GM23338 (cell line): ENCODE data around the gene MIEN1. TPM values are rescaled to one million over a fixed set of nuclear protein-coding genes. Genes with fewer than 3 reads are reported as not detected.

Experiments used
- ATAC-seq: fragments of 200-7000 bp; cut with Tn5 transposase; 3 replicates; pipeline ENCODE4 v1.9.1; 2020
- DNase-seq: peaks from one replicate; pipeline ENCODE4 v3.0.0-alpha.2; 2015; ENCODE audit warnings: low spot score
- H2AFZ ChIP-seq: fragments of 200-600 bp; sonication (generic); 2 replicates; pipeline ENCODE4 v1.8.0; 2016; ENCODE audit warnings: antibody characterized with exemption, mild to moderate bottlenecking, moderate library complexity
- H3F3A ChIP-seq: fragments of 200-600 bp; sonication (generic); replicated peaks from 2 replicates; pipeline ENCODE4 v1.8.0; 2017; ENCODE audit warnings: antibody characterized with exemption, mixed run types, low read depth
- H3K27ac ChIP-seq: fragments of 200-600 bp; sonication (generic); 2 replicates; pipeline ENCODE4 v1.6.1; 2016; ENCODE audit warnings: low read depth
- H3K27me3 ChIP-seq: fragments of 200-600 bp; sonication (generic); 2 replicates; pipeline ENCODE4 v1.8.0; 2016; ENCODE audit warnings: mild to moderate bottlenecking, mixed run types, moderate library complexity; ENCODE audit not compliant: insufficient read depth
- H3K36me3 ChIP-seq: fragments of 200-600 bp; sonication (generic); 2 replicates; pipeline ENCODE4 v1.8.0; 2016; ENCODE audit warnings: mild to moderate bottlenecking; ENCODE audit not compliant: insufficient read depth
- H3K4me1 ChIP-seq: fragments of 200-600 bp; sonication (generic); 2 replicates; pipeline ENCODE4 v1.8.0; 2016; ENCODE audit warnings: mild to moderate bottlenecking, moderate library complexity; ENCODE audit not compliant: insufficient read depth
- H3K4me2 ChIP-seq: fragments of 200-600 bp; sonication (generic); 2 replicates; pipeline ENCODE4 v1.7.1; 2017; ENCODE audit warnings: mixed run types
- H3K4me3 ChIP-seq: fragments of 200-600 bp; sonication (generic); 2 replicates; pipeline ENCODE4 v1.6.1; 2016; ENCODE audit warnings: mixed run types
- H3K79me2 ChIP-seq: fragments of 200-600 bp; sonication (generic); replicated peaks from 2 replicates; pipeline ENCODE4 v1.8.0; 2017; ENCODE audit warnings: mild to moderate bottlenecking; ENCODE audit not compliant: insufficient read depth
- H3K9me2 ChIP-seq: fragments of 200-600 bp; sonication (generic); 2 replicates; pipeline ENCODE4 v1.8.0; 2017; ENCODE audit not compliant: insufficient read depth
- H4K20me1 ChIP-seq: fragments of 200-600 bp; sonication (generic); replicated peaks from 2 replicates; pipeline ENCODE4 v1.8.0; 2017; ENCODE audit warnings: mild to moderate bottlenecking; ENCODE audit not compliant: insufficient read depth
- H3K27ac Mint-ChIP-seq: 2 replicates; pipeline ENCODE4 v1.8.0; 2020; ENCODE audit warnings: inconsistent platforms, mild to moderate bottlenecking, moderate library complexity, mixed read lengths
- H3K27me3 Mint-ChIP-seq: 3 replicates; pipeline ENCODE4 v1.8.0; 2022; ENCODE audit warnings: low read depth, mild to moderate bottlenecking, moderate library complexity, mixed read lengths, inconsistent platforms; ENCODE audit not compliant: insufficient read depth, poor library complexity
- H3K36me3 Mint-ChIP-seq: 3 replicates; pipeline ENCODE4 v1.8.0; 2021; ENCODE audit warnings: low read depth, mild to moderate bottlenecking, inconsistent platforms, moderate library complexity, mixed read lengths
- H3K4me1 Mint-ChIP-seq: 3 replicates; pipeline ENCODE4 v1.8.0; 2020; ENCODE audit warnings: mild to moderate bottlenecking, inconsistent platforms, mixed read lengths
- H3K4me3 Mint-ChIP-seq: 3 replicates; pipeline ENCODE4 v1.8.0; 2021; ENCODE audit warnings: moderate library complexity, mild to moderate bottlenecking, inconsistent platforms, mixed read lengths
- H3K9me3 Mint-ChIP-seq: 3 replicates; pipeline ENCODE4 v1.8.0; 2020; ENCODE audit warnings: moderate library complexity, mild to moderate bottlenecking, inconsistent platforms, mixed read lengths
- CREB1 ChIP-seq: fragments of 250-450 bp; sonication (Bioruptor Pico); IDR thresholded peaks from 2 replicates; pipeline ENCODE4 v1.5.0; 2020; ENCODE audit warnings: low read depth, mild to moderate bottlenecking, moderate library complexity
- EZH2 ChIP-seq: fragments of 200-600 bp; sonication (generic); IDR thresholded peaks from one replicate; pipeline ENCODE4 v1.8.0; 2017; ENCODE audit warnings: antibody characterized with exemption, mild to moderate bottlenecking, low read depth; ENCODE audit not compliant: unreplicated experiment
- EZH2phosphoT487 ChIP-seq: fragments of 200-600 bp; sonication (generic); IDR thresholded peaks from one replicate; pipeline ENCODE4 v1.8.1; 2018; ENCODE audit warnings: antibody characterized with exemption; ENCODE audit not compliant: unreplicated experiment
- JUNB ChIP-seq: IDR thresholded peaks from one replicate; pipeline ENCODE4 v1.6.1; 2016; ENCODE audit warnings: antibody characterized with exemption; ENCODE audit not compliant: unreplicated experiment
- NANOG ChIP-seq: IDR thresholded peaks from 2 replicates; pipeline ENCODE4 v1.6.1; 2016; ENCODE audit warnings: antibody characterized with exemption, borderline replicate concordance
- POLR2AphosphoS5 ChIP-seq: IDR thresholded peaks from 2 replicates; pipeline ENCODE4 v1.6.1; 2016; ENCODE audit warnings: antibody characterized with exemption, low read depth
- STAT1 ChIP-seq: IDR thresholded peaks from one replicate; pipeline ENCODE4 v1.6.1; 2016; ENCODE audit warnings: antibody characterized with exemption; ENCODE audit not compliant: unreplicated experiment
- ZNF331 ChIP-seq: fragments of 250-450 bp; sonication (Bioruptor Pico); IDR thresholded peaks from 2 replicates; pipeline ENCODE4 v1.5.0; 2020; ENCODE audit warnings: low read depth, mild to moderate bottlenecking, moderate library complexity
- polyA plus RNA-seq: library from polyadenylated mRNA; unstranded; fragments of >200 nt; fragmentation: Nextera tagmentation; extraction: Ambion mirVana; gene quantifications from 2 replicates; pipeline ENCODE4 v1.2.1, GENCODE V29; 2016
- total RNA-seq: library from RNA; depleted of rRNA; stranded (reverse); fragments of >200 nt; shearing (Covaris generic); gene quantifications from 2 replicates; pipeline ENCODE4 v1.2.3, GENCODE V29; 2014
- TF ChIP-seq, protein P1 (sequence below): fragments of 250-450 bp; sonication (Bioruptor Pico); IDR thresholded peaks from 2 replicates; pipeline ENCODE4 v1.5.0; 2020; ENCODE audit warnings: mild to moderate bottlenecking, moderate library complexity
- TF ChIP-seq, protein P2 (sequence below): IDR thresholded peaks from one replicate; pipeline ENCODE4 v1.6.1; 2018; ENCODE audit warnings: antibody characterized with exemption; ENCODE audit not compliant: unreplicated experiment
- TF ChIP-seq, protein P3 (sequence below): IDR thresholded peaks from 2 replicates; pipeline ENCODE4 v1.6.1; 2016; ENCODE audit warnings: antibody characterized with exemption
- TF ChIP-seq, protein P4 (sequence below), 2 experiments: fragments of 200-600 bp in 1 of 2; sonication (generic) in 1 of 2; conservative IDR thresholded peaks; 2 replicates each; pipeline versions ENCODE4 v1.5.1 to v1.6.1; 2016 to 2017; ENCODE audit warnings: antibody characterized with exemption in 2 of 2, low read depth in 2 of 2, mild to moderate bottlenecking in 2 of 2, moderate library complexity in 1 of 2

The MIEN1 gene
- total and polyA plus RNA-seq, 2 experiments from 2014 or later: 37.1 to 91.8 TPM

DNA sequence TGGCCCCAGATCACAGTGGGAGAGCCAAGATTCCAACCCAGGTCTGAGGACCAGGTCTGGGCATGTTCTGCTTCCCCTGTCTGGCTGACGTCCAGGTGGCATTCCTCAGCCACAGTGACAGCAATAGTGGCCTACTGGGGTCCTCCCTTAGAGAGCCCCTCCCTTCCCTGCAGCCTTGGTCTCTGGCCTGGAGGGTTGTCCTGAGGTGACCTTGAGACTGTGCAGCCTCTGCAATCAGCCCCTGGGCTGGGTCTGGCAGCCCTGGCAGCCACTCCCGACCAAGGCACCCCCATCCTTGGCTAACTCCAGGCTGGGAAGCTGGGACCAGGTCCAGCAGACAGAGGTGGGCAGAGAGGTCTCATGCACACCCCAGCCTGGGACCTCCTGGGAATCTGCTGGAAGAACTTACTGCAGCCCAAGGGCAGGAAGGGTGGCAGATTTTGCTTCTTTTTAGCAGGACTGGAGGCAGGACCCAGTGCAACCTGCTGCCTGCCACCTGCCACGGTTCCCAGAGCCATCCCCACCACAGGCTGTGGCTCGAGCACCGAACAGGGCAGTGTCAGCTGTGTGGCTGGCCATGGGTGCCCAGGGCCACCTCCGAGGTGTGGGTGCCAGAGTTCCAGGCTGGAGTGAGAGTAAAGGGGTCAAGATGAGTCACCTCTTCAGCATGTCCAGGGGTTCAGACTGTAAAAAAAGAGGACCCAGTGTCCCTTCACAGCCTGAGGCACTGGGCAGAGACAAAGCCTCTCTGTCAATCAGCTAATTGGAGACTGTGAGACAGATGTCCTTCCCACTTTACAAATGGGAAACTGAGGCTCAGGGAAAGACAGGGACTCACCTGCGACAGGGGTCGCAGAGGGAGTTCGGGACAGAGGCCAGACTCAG, 20.0 kb upstream of the MIEN1 start:
- Histone ChIP-seq H4K20me1 (no peaks in the 10 kb centered on the region), H3F3A (peaks cover 12% of the 10 kb centered on the region), H3K4me2 (no peak overlapping the region), H2AFZ (no peak overlapping the region), H3K27ac (no peak overlapping the region), H3K4me1 (peaks cover 12% of the 10 kb centered on the region; the same call in 1 of the 2 replicates), H3K36me3 (no peaks in the 10 kb centered on the region), H3K4me3 (no peak overlapping the region), H3K9me2 (no peaks in the 10 kb centered on the region), H3K79me2 (no peaks in the 10 kb centered on the region), H3K27me3 (peaks cover 17% of the 10 kb centered on the region)
- Mint-ChIP-seq H3K36me3 (peaks cover 13% of the 10 kb centered on the region; the same call in 2 of the 3 replicates), H3K4me3 (no peak overlapping the region), H3K27me3 (peaks cover 16% of the 10 kb centered on the region), H3K27ac (no peak overlapping the region), H3K9me3 (no peaks in the 10 kb centered on the region; the same call in 2 of the 3 replicates), H3K4me1 (peaks cover 30% of the 10 kb centered on the region)
- no peak for DNase-seq
- no peak for ATAC-seq
- TF ChIP-seq STAT1 (no peak), EZH2phosphoT487 (no peak), CREB1 (no peak), POLR2AphosphoS5 (no peak), ZNF331 (CRISPR knock-in tag) (no peak), JUNB (no peak), NANOG (no peak), EZH2 (no peak)
- TF ChIP-seq, protein P1, sequence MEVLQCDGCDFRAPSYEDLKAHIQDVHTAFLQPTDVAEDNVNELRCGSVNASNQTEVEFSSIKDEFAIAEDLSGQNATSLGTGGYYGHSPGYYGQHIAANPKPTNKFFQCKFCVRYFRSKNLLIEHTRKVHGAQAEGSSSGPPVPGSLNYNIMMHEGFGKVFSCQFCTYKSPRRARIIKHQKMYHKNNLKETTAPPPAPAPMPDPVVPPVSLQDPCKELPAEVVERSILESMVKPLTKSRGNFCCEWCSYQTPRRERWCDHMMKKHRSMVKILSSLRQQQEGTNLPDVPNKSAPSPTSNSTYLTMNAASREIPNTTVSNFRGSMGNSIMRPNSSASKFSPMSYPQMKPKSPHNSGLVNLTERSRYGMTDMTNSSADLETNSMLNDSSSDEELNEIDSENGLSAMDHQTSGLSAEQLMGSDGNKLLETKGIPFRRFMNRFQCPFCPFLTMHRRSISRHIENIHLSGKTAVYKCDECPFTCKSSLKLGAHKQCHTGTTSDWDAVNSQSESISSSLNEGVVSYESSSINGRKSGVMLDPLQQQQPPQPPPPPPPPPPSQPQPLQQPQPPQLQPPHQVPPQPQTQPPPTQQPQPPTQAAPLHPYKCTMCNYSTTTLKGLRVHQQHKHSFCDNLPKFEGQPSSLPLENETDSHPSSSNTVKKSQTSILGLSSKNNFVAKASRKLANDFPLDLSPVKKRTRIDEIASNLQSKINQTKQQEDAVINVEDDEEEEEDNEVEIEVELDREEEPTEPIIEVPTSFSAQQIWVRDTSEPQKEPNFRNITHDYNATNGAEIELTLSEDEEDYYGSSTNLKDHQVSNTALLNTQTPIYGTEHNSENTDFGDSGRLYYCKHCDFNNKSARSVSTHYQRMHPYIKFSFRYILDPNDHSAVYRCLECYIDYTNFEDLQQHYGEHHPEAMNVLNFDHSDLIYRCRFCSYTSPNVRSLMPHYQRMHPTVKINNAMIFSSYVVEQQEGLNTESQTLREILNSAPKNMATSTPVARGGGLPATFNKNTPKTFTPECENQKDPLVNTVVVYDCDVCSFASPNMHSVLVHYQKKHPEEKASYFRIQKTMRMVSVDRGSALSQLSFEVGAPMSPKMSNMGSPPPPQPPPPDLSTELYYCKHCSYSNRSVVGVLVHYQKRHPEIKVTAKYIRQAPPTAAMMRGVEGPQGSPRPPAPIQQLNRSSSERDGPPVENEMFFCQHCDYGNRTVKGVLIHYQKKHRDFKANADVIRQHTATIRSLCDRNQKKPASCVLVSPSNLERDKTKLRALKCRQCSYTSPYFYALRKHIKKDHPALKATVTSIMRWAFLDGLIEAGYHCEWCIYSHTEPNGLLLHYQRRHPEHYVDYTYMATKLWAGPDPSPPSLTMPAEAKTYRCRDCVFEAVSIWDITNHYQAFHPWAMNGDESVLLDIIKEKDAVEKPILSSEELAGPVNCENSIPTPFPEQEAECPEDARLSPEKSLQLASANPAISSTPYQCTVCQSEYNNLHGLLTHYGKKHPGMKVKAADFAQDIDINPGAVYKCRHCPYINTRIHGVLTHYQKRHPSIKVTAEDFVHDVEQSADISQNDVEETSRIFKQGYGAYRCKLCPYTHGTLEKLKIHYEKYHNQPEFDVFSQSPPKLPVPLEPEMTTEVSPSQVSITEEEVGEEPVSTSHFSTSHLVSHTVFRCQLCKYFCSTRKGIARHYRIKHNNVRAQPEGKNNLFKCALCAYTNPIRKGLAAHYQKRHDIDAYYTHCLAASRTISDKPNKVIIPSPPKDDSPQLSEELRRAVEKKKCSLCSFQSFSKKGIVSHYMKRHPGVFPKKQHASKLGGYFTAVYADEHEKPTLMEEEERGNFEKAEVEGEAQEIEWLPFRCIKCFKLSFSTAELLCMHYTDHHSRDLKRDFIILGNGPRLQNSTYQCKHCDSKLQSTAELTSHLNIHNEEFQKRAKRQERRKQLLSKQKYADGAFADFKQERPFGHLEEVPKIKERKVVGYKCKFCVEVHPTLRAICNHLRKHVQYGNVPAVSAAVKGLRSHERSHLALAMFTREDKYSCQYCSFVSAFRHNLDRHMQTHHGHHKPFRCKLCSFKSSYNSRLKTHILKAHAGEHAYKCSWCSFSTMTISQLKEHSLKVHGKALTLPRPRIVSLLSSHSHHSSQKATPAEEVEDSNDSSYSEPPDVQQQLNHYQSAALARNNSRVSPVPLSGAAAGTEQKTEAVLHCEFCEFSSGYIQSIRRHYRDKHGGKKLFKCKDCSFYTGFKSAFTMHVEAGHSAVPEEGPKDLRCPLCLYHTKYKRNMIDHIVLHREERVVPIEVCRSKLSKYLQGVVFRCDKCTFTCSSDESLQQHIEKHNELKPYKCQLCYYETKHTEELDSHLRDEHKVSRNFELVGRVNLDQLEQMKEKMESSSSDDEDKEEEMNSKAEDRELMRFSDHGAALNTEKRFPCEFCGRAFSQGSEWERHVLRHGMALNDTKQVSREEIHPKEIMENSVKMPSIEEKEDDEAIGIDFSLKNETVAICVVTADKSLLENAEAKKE (CRISPR knock-in tag): no peak
- TF ChIP-seq, protein P2, sequence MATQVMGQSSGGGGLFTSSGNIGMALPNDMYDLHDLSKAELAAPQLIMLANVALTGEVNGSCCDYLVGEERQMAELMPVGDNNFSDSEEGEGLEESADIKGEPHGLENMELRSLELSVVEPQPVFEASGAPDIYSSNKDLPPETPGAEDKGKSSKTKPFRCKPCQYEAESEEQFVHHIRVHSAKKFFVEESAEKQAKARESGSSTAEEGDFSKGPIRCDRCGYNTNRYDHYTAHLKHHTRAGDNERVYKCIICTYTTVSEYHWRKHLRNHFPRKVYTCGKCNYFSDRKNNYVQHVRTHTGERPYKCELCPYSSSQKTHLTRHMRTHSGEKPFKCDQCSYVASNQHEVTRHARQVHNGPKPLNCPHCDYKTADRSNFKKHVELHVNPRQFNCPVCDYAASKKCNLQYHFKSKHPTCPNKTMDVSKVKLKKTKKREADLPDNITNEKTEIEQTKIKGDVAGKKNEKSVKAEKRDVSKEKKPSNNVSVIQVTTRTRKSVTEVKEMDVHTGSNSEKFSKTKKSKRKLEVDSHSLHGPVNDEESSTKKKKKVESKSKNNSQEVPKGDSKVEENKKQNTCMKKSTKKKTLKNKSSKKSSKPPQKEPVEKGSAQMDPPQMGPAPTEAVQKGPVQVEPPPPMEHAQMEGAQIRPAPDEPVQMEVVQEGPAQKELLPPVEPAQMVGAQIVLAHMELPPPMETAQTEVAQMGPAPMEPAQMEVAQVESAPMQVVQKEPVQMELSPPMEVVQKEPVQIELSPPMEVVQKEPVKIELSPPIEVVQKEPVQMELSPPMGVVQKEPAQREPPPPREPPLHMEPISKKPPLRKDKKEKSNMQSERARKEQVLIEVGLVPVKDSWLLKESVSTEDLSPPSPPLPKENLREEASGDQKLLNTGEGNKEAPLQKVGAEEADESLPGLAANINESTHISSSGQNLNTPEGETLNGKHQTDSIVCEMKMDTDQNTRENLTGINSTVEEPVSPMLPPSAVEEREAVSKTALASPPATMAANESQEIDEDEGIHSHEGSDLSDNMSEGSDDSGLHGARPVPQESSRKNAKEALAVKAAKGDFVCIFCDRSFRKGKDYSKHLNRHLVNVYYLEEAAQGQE: no peak
- TF ChIP-seq, protein P3, sequence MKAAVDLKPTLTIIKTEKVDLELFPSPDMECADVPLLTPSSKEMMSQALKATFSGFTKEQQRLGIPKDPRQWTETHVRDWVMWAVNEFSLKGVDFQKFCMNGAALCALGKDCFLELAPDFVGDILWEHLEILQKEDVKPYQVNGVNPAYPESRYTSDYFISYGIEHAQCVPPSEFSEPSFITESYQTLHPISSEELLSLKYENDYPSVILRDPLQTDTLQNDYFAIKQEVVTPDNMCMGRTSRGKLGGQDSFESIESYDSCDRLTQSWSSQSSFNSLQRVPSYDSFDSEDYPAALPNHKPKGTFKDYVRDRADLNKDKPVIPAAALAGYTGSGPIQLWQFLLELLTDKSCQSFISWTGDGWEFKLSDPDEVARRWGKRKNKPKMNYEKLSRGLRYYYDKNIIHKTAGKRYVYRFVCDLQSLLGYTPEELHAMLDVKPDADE: no peak
- TF ChIP-seq, protein P4, sequence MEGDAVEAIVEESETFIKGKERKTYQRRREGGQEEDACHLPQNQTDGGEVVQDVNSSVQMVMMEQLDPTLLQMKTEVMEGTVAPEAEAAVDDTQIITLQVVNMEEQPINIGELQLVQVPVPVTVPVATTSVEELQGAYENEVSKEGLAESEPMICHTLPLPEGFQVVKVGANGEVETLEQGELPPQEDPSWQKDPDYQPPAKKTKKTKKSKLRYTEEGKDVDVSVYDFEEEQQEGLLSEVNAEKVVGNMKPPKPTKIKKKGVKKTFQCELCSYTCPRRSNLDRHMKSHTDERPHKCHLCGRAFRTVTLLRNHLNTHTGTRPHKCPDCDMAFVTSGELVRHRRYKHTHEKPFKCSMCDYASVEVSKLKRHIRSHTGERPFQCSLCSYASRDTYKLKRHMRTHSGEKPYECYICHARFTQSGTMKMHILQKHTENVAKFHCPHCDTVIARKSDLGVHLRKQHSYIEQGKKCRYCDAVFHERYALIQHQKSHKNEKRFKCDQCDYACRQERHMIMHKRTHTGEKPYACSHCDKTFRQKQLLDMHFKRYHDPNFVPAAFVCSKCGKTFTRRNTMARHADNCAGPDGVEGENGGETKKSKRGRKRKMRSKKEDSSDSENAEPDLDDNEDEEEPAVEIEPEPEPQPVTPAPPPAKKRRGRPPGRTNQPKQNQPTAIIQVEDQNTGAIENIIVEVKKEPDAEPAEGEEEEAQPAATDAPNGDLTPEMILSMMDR (conservative IDR thresholded peaks at IDR 0.05; ENCODE audit: low read depth in 2 of 2): no peak
